ENCODE data around the gene VTI1A.

- TF ChIP-seq POLR2AphosphoS5 (IDR thresholded peaks at IDR 0.05; ENCODE audit: borderline replicate concordance, low read depth, low read length): no peak
- TF ChIP-seq EZH2 (IDR thresholded peaks at IDR 0.05): no peak
Measured at GRCh38 chr10:112580267-112580666, 133.3 kb downstream of the VTI1A start.

All from SK-N-MC (cell line).